IMR-90 (cell line): ENCODE measurements around the gene ABCC9. TPM values are rescaled to one million over a fixed set of nuclear protein-coding genes. Genes with fewer than 3 reads are reported as not detected.

Experiments
- ATAC-seq: fragments of 200-7000 bp; cut with Tn5 transposase; 2 replicates; pipeline ENCODE4 v1.9.1; 2020; ENCODE audit warnings: low read depth, mild to moderate bottlenecking, moderate library complexity
- BruUV-seq: library from RNA; stranded (reverse); fragments of 400-500 nt; replicated peaks from 2 replicates; lab custom pipeline; 2021; lab: Mats Ljungman, UMichigan
- CTCF ChIA-PET: fragments of 300-600 bp; formaldehyde crosslinking; extraction: SDS; loops from one replicate; lab custom pipeline; 2021; ENCODE audit warnings: antibody characterized with exemption; lab: Yijun Ruan, JAX
- POLR2A ChIA-PET: fragments of 300-600 bp; sonication (Branson Sonifier 250); formaldehyde crosslinking; loops from one replicate; lab custom pipeline; 2022; ENCODE audit warnings: antibody characterized with exemption; ENCODE audit not compliant: unreplicated experiment; lab: Charles Lee
- DNase-seq: peaks from one replicate; pipeline ENCODE4 v3.0.0; 2013
- H2AFZ ChIP-seq: replicated peaks from 2 replicates; pipeline ENCODE3; 2013; ENCODE audit warnings: low read length, mild to moderate bottlenecking; ENCODE audit not compliant: poor library complexity
- H2AK5ac ChIP-seq: 2 replicates; pipeline ENCODE4 v1.6.1; 2013; ENCODE audit warnings: low read depth, low read length, inconsistent platforms
- H2AK9ac ChIP-seq: replicated peaks from 2 replicates; pipeline ENCODE3; 2013; ENCODE audit warnings: mild to moderate bottlenecking, low read depth, low read length, moderate library complexity; ENCODE audit not compliant: poor library complexity
- H2BK120ac ChIP-seq: 2 replicates; pipeline ENCODE4 v1.6.1; 2013; ENCODE audit warnings: low read depth, low read length, inconsistent platforms
- H2BK15ac ChIP-seq: 3 replicates; pipeline ENCODE4 v1.6.1; 2013; ENCODE audit warnings: low read depth, low read length, inconsistent platforms
- H2BK20ac ChIP-seq: 2 replicates; pipeline ENCODE4 v1.6.1; 2013; ENCODE audit warnings: low read depth, mild to moderate bottlenecking, inconsistent platforms, low read length, moderate library complexity
- H2BK5ac ChIP-seq: 2 replicates; pipeline ENCODE4 v1.6.1; 2013; ENCODE audit warnings: mild to moderate bottlenecking, low read depth, low read length, inconsistent platforms; ENCODE audit not compliant: poor library complexity, severe bottlenecking
- H3K14ac ChIP-seq: replicated peaks from 2 replicates; pipeline ENCODE4 v1.6.1; 2013; ENCODE audit warnings: low read depth, low read length, inconsistent platforms
- H3K18ac ChIP-seq: 2 replicates; pipeline ENCODE4 v1.6.1; 2013; ENCODE audit warnings: low read depth, low read length, control low read depth
- H3K23ac ChIP-seq: 2 replicates; pipeline ENCODE4 v1.6.1; 2013; ENCODE audit warnings: low read depth, low read length, inconsistent platforms
- H3K27ac ChIP-seq: 2 replicates; pipeline ENCODE4 v1.5.1; 2013; ENCODE audit warnings: mild to moderate bottlenecking, control low read depth, low read length; ENCODE audit not compliant: insufficient read depth
- H3K27me3 ChIP-seq: 2 replicates; pipeline ENCODE4 v1.6.1; 2013; ENCODE audit warnings: low read length; ENCODE audit not compliant: control insufficient read depth, insufficient read depth
- H3K36me3 ChIP-seq: 2 replicates; pipeline ENCODE4 v1.6.1; 2013; ENCODE audit warnings: low read length, mixed read lengths; ENCODE audit not compliant: control insufficient read depth, insufficient read depth
- H3K4ac ChIP-seq: 2 replicates; pipeline ENCODE4 v1.6.1; 2013; ENCODE audit warnings: low read depth, low read length, inconsistent platforms
- H3K4me1 ChIP-seq: 2 replicates; pipeline ENCODE4 v1.6.1; 2013; ENCODE audit warnings: low read length, mixed read lengths; ENCODE audit not compliant: control insufficient read depth, insufficient read depth
- H3K4me2 ChIP-seq: 2 replicates; pipeline ENCODE4 v1.6.1; 2013; ENCODE audit warnings: low read depth, mild to moderate bottlenecking, control low read depth, low read length, moderate library complexity
- H3K4me3 ChIP-seq: 2 replicates; pipeline ENCODE4 v1.5.1; 2013; ENCODE audit warnings: low read depth, mild to moderate bottlenecking, control low read depth, low read length, moderate library complexity; ENCODE audit not compliant: insufficient read depth
- H3K56ac ChIP-seq: 2 replicates; pipeline ENCODE4 v1.6.1; 2013; ENCODE audit warnings: low read length, inconsistent platforms; ENCODE audit not compliant: insufficient read depth; ENCODE audit errors: extremely low read depth
- H3K79me1 ChIP-seq, 2 experiments: 2 replicates each; pipeline ENCODE4 v1.6.1; 2013; ENCODE audit warnings: low read length in 2 of 2, inconsistent platforms in 1 of 2, low read depth in 1 of 2
- H3K9ac ChIP-seq: 2 replicates; pipeline ENCODE4 v1.6.1; 2013; ENCODE audit warnings: low read depth, low read length, control low read depth
- H3K9me1 ChIP-seq: 2 replicates; pipeline ENCODE4 v1.6.1; 2013; ENCODE audit warnings: low read length, inconsistent platforms; ENCODE audit not compliant: insufficient read depth
- H3K9me3 ChIP-seq: 2 replicates; pipeline ENCODE4 v1.6.1; 2013; ENCODE audit warnings: low read length; ENCODE audit not compliant: control insufficient read depth, insufficient read depth
- H4K20me1 ChIP-seq: 2 replicates; pipeline ENCODE4 v1.6.1; 2013; ENCODE audit warnings: low read length, inconsistent platforms; ENCODE audit not compliant: insufficient read depth
- H4K5ac ChIP-seq: 2 replicates; pipeline ENCODE4 v1.6.1; 2013; ENCODE audit warnings: mild to moderate bottlenecking, low read depth, low read length, control low read depth
- H4K8ac ChIP-seq, 2 experiments: 2 replicates each; pipeline ENCODE4 v1.6.1; 2013; ENCODE audit warnings: low read depth in 2 of 2, low read length in 2 of 2, control low read depth in 1 of 2, inconsistent platforms in 1 of 2
- H4K91ac ChIP-seq: 2 replicates; pipeline ENCODE4 v1.6.1; 2013; ENCODE audit warnings: low read depth, low read length, inconsistent platforms; ENCODE audit not compliant: insufficient read depth
- BHLHE40 ChIP-seq: fragments of 150-350 bp; IDR thresholded peaks from 2 replicates; pipeline ENCODE4 v1.6.1; 2016; ENCODE audit warnings: mild to moderate bottlenecking, low read depth, low read length
- CEBPB ChIP-seq: IDR thresholded peaks from 2 replicates; pipeline ENCODE4 v1.6.1; 2012; ENCODE audit warnings: low read depth, low read length, improper control_type of control experiment
- CHD1 ChIP-seq: IDR thresholded peaks from 2 replicates; pipeline ENCODE4 v1.6.1; 2012; ENCODE audit warnings: low read depth, low read length, improper control_type of control experiment
- CTCF ChIP-seq: conservative IDR thresholded peaks from 2 replicates; pipeline ENCODE4 v1.5.1; 2012; ENCODE audit warnings: mild to moderate bottlenecking, low read depth, low read length, improper control_type of control experiment
- ELK1 ChIP-seq: fragments of 150-350 bp; IDR thresholded peaks from 2 replicates; pipeline ENCODE4 v1.6.1; 2016; ENCODE audit warnings: low read depth, mild to moderate bottlenecking, low read length, moderate library complexity, borderline replicate concordance
- FOS ChIP-seq: fragments of 150-350 bp; IDR thresholded peaks from 2 replicates; pipeline ENCODE4 v1.6.1; 2016; ENCODE audit warnings: low read depth, low read length
- MAFK ChIP-seq: IDR thresholded peaks from 2 replicates; pipeline ENCODE4 v1.6.1; 2012; ENCODE audit warnings: low read depth, low read length, improper control_type of control experiment
- MAZ ChIP-seq: IDR thresholded peaks from 2 replicates; pipeline ENCODE4 v1.6.1; 2012; ENCODE audit warnings: low read depth, mild to moderate bottlenecking, low read length, improper control_type of control experiment, moderate library complexity, borderline replicate concordance
- MXI1 ChIP-seq: IDR thresholded peaks from 2 replicates; pipeline ENCODE4 v1.6.1; 2012; ENCODE audit warnings: low read depth, mild to moderate bottlenecking, low read length, moderate library complexity, borderline replicate concordance
- NFE2L2 ChIP-seq: fragments of 150-350 bp; IDR thresholded peaks from 2 replicates; pipeline ENCODE4 v1.6.1; 2016; ENCODE audit warnings: low read depth, mild to moderate bottlenecking, low read length
- POLR2A ChIP-seq: IDR thresholded peaks from 2 replicates; pipeline ENCODE4 v1.6.1; 2012; ENCODE audit warnings: mild to moderate bottlenecking, low read depth, low read length
- RFX5 ChIP-seq: IDR thresholded peaks from 2 replicates; pipeline ENCODE4 v1.8.0; 2012; ENCODE audit warnings: low read depth, mild to moderate bottlenecking, low read length, moderate library complexity
- SMC3 ChIP-seq: fragments of 150-350 bp; IDR thresholded peaks from 2 replicates; pipeline ENCODE4 v1.6.1; 2016; ENCODE audit warnings: low read depth, mild to moderate bottlenecking, antibody characterized with exemption, low read length, moderate library complexity
- USF2 ChIP-seq: fragments of 150-350 bp; IDR thresholded peaks from 2 replicates; pipeline ENCODE4 v1.6.1; 2017; ENCODE audit warnings: mild to moderate bottlenecking, antibody characterized with exemption, low read length, low read depth
- dilution Hi-C: fragments of 300-500 bp; cut with HindIII; formaldehyde crosslinking; loops from one replicate; pipeline ENCODE4 v1.14.3; 2018; ENCODE audit warnings: low sequenced_read_pairs; ENCODE audit not compliant: unreplicated experiment
- in situ Hi-C: fragments of 300-500 bp; cut with MboI; formaldehyde crosslinking; loops from 3 replicates; pipeline ENCODE4 v1.14.3; 2019; ENCODE audit warnings: low sequenced_read_pairs, inconsistent platforms, mixed read lengths
- intact Hi-C: fragments of 100-400 bp; cut with micrococcal nuclease; formaldehyde crosslinking; loops from 2 replicates; pipeline ENCODE4 v1.10.0; 2022
- polyA plus RNA-seq, 3 experiments: library from polyadenylated mRNA; depleted of rRNA; stranded (reverse); fragments of >200 nt; gene quantifications; 2 replicates each; pipeline ENCODE4 v1.2.3, GENCODE V29; 2012; ENCODE audit warnings: low replicate concordance in 1 of 3
- total RNA-seq: library from RNA; depleted of rRNA; stranded (reverse); fragments of >200 nt; gene quantifications from 2 replicates; pipeline ENCODE4 v1.2.3, GENCODE V29; 2012

Gene ABCC9
- total and polyA plus RNA-seq, 2 of the 4 experiments (the other 2 are of a cell fraction) = 1.2 to 6.6 TPM

GRCh38 chr12:21984375-21984774 lies 43.1 kb upstream of the ABCC9 start:
- intact Hi-C loops (no loop called here), dilution Hi-C loops (no loop called here), in situ Hi-C loops (no loop called here)
- Histone ChIP-seq H4K8ac (no peak overlapping the region), H3K18ac (no peak overlapping the region), H3K4ac (no peak overlapping the region), H3K14ac (no peak overlapping the region), H3K23ac (no peak overlapping the region), H3K36me3 (no peaks in the 10 kb centered on the region), H3K9me1 (peaks cover 3% of the 10 kb centered on the region; the same call in 1 of the 2 replicates), H2BK120ac (no peak overlapping the region), H4K20me1 (no peaks in the 10 kb centered on the region), H3K27me3 (no peaks in the 10 kb centered on the region), H3K56ac (no peak overlapping the region), H2BK20ac (no peak overlapping the region), H3K4me3 (no peak overlapping the region), H3K27ac (no peak overlapping the region), H2AK5ac (no peak overlapping the region), H3K4me1 (no peaks in the 10 kb centered on the region), H2AK9ac (no peak overlapping the region), H2AFZ (no peak overlapping the region), H3K79me1 (no peaks in the 10 kb centered on the region), H2BK5ac (no peak overlapping the region), H3K4me2 (no peak overlapping the region), H4K5ac (no peak overlapping the region), H3K9me3 (no peaks in the 10 kb centered on the region), H4K91ac (no peak overlapping the region), H3K9ac (no peak overlapping the region), H2BK15ac (no peak overlapping the region)
- ATAC-seq (no peak), DNase-seq (no peak)
- TF ChIP-seq FOS (no peak), MAFK (no peak), SMC3 (no peak), POLR2A (no peak), CEBPB (no peak), NFE2L2 (no peak), RFX5 (no peak), MXI1 (no peak), CHD1 (no peak), MAZ (no peak), USF2 (no peak), ELK1 (no peak), CTCF (no peak), BHLHE40 (no peak)
- no TSS peak for BruUV-seq
- ChIA-PET POLR2A (no interaction called here), CTCF (interaction anchor here (0.6 to 1.2 kb wide), 3 partner anchors 38 to 287 kb away, joined by 3 read pairs; no protein-coding TSS in a partner anchor)
